Prostate gland (tissue), 2 donors: Measurements from ENCODE around the gene FCGR3B.
"Not testable (repeated sequence)": the region's sequence is repeated elsewhere in the genome, so short reads cannot be mapped to it uniquely, and the experiment has no call there.

ENCODE experiments used
- CTCF ChIP-seq, 4 experiments: fragments of 200-600 bp in 2 of 4; fragments of 450-650 bp in 2 of 4; sonication (generic) in 2 of 4; IDR thresholded peaks; 1 replicate in 3 of 4; 2 replicates in 1 of 4; pipeline ENCODE4 v1.5.1; 2016 to 2019; ENCODE audit warnings: antibody characterized with exemption in 4 of 4, mild to moderate bottlenecking in 2 of 4, moderate library complexity in 2 of 4
- POLR2A ChIP-seq: fragments of 450-650 bp; IDR thresholded peaks from one replicate; pipeline ENCODE4 v1.6.1; 2016; ENCODE audit warnings: antibody characterized with exemption, mild to moderate bottlenecking
- POLR2AphosphoS5 ChIP-seq: sonication (generic); formaldehyde crosslinking; IDR thresholded peaks from one replicate; pipeline ENCODE4 v1.6.1; 2017; ENCODE audit warnings: antibody characterized with exemption

GRCh38 chr1:161639203-161639602 lies 8.2 kb upstream of the FCGR3B start:
- not testable (repeated sequence) for TF ChIP-seq POLR2A; CTCF (IDR thresholded peaks at IDR 0.05); POLR2AphosphoS5
